ENCODE data around the gene LRFN2. TPM values are rescaled to one million over a fixed set of nuclear protein-coding genes. Genes with fewer than 3 reads are reported as not detected.

The LRFN2 gene
- polyA plus RNA-seq, 1 donor (not counting 4 experiments of a cell fraction or from before 2014, with no cell fraction given), result not detected

DNA sequence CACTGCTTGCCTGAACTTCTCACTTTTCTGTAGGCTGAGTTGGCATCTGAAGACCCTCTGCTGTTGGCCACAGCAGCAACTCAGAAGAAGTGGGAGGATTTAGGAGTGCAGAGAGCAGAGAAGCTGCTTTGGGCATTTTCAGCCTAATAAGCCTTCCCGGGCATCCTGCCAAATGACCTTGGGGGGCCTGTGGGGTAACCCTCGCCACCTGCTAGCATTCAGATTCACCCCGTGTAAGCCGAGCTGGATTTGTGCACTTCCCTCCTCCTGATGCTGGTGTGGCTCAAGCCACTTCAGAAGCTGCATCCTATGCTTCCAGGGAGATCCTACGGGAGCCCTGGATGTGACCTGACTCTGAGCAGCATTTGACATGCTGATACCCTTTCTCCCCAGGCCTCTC, 114.8 kb downstream of the LRFN2 start:
- no peaks in the 10 kb centered on the region for H4K20me1 ChIP-seq (ENCODE audit: control insufficient read depth, extremely low read depth, insufficient read depth, low read length)
- H3K27ac ChIP-seq (ENCODE audit: control insufficient read depth, insufficient read depth, low read length), result no peak overlapping the region
- H2AFZ ChIP-seq (ENCODE audit: control insufficient read depth, low read length), result no peak overlapping the region
- dilution Hi-C loops (cut with MboI; ENCODE audit: extremely low pct_ligation_motif_present, low sequenced_read_pairs), result no loop called here
- no peak for DNase-seq (ENCODE audit: low read depth, low spot score)
- TF ChIP-seq EZH2 (IDR thresholded peaks at IDR 0.05; ENCODE audit: low read length) (no peak), CTCF (optimal IDR thresholded peaks at IDR 0.05 in 1 of 3, IDR thresholded peaks at IDR 0.05 in 1 of 3, conservative IDR thresholded peaks at IDR 0.05 in 1 of 3; ENCODE audit: extremely low read depth in 1 of 3, insufficient read depth in 2 of 3, low read length in 3 of 3) (no peak)
- FAIRE-seq, result no peak
- H3K9me3 ChIP-seq (ENCODE audit: control insufficient read depth, low read depth, low read length), result no peaks in the 10 kb centered on the region
- H3K36me3 ChIP-seq (ENCODE audit: control insufficient read depth in 2 of 2, extremely low read depth in 1 of 2, insufficient read depth in 2 of 2, low read length in 2 of 2), result no peaks in the 10 kb centered on the region
- H3K4me1 ChIP-seq (ENCODE audit: control insufficient read depth, extremely low read depth, insufficient read depth, low read length), result no peaks in the 10 kb centered on the region
- H3K27me3 ChIP-seq (ENCODE audit: control insufficient read depth, extremely low read depth, insufficient read depth, low read length), result peaks cover 7% of the 10 kb centered on the region
- no peak overlapping the region for H3K9ac ChIP-seq (ENCODE audit: control insufficient read depth, extremely low read depth, insufficient read depth, low read length)
- no peak overlapping the region for H3K4me2 ChIP-seq (ENCODE audit: control insufficient read depth, extremely low read depth, insufficient read depth, low read depth, low read length)
- H3K9me1 ChIP-seq (ENCODE audit: control insufficient read depth, extremely low read depth, insufficient read depth, low read length), result no peaks in the 10 kb centered on the region
- no peak overlapping the region for H3K4me3 ChIP-seq (ENCODE audit: control insufficient read depth in 2 of 3, extremely low read depth in 1 of 3, insufficient read depth in 2 of 3, low read depth in 1 of 3, low read length in 3 of 3)
- H3K79me2 ChIP-seq (ENCODE audit: control insufficient read depth, insufficient read depth, low read length), result no peaks in the 10 kb centered on the region

GRCh38 chr6:40471243-40471642, 115.9 kb downstream of the LRFN2 start:
- Histone ChIP-seq H3K27ac (ENCODE audit: control insufficient read depth, insufficient read depth, low read length) (no peak overlapping the region), H3K9ac (ENCODE audit: control insufficient read depth, extremely low read depth, insufficient read depth, low read length) (no peak overlapping the region), H3K9me1 (ENCODE audit: control insufficient read depth, extremely low read depth, insufficient read depth, low read length) (no peaks in the 10 kb centered on the region), H2AFZ (ENCODE audit: control insufficient read depth, low read length) (no peak overlapping the region), H3K4me3 (ENCODE audit: control insufficient read depth in 2 of 3, extremely low read depth in 1 of 3, insufficient read depth in 2 of 3, low read depth in 1 of 3, low read length in 3 of 3) (no peak overlapping the region), H4K20me1 (ENCODE audit: control insufficient read depth, extremely low read depth, insufficient read depth, low read length) (no peaks in the 10 kb centered on the region), H3K27me3 (ENCODE audit: control insufficient read depth, extremely low read depth, insufficient read depth, low read length) (peaks cover 7% of the 10 kb centered on the region), H3K9me3 (ENCODE audit: control insufficient read depth, low read depth, low read length) (no peaks in the 10 kb centered on the region), H3K4me1 (ENCODE audit: control insufficient read depth, extremely low read depth, insufficient read depth, low read length) (no peaks in the 10 kb centered on the region), H3K4me2 (ENCODE audit: control insufficient read depth, extremely low read depth, insufficient read depth, low read depth, low read length) (no peak overlapping the region), H3K36me3 (ENCODE audit: control insufficient read depth in 2 of 2, extremely low read depth in 1 of 2, insufficient read depth in 2 of 2, low read length in 2 of 2) (no peaks in the 10 kb centered on the region), H3K79me2 (ENCODE audit: control insufficient read depth, insufficient read depth, low read length) (no peaks in the 10 kb centered on the region)
- dilution Hi-C loops (cut with MboI; ENCODE audit: extremely low pct_ligation_motif_present, low sequenced_read_pairs), result no loop called here
- DNase-seq (ENCODE audit: low read depth, low spot score) (no peak), FAIRE-seq (no peak)
- no peak for TF ChIP-seq CTCF (optimal IDR thresholded peaks at IDR 0.05 in 1 of 3, IDR thresholded peaks at IDR 0.05 in 1 of 3, conservative IDR thresholded peaks at IDR 0.05 in 1 of 3; ENCODE audit: extremely low read depth in 1 of 3, insufficient read depth in 2 of 3, low read length in 3 of 3)
